Esophagus squamous epithelium (tissue), 5 donors: ENCODE data around the gene PRPS1. TPM values are rescaled to one million over a fixed set of nuclear protein-coding genes. Genes with fewer than 3 reads are reported as not detected.
"Not testable (repeated sequence)": the region's sequence is repeated elsewhere in the genome, so short reads cannot be mapped to it uniquely, and the experiment has no call there.

ENCODE experiments used
- DNase-seq: peaks from one replicate; lab custom pipeline; 2025; lab: John Stamatoyannopoulos, UW
- H3K27ac ChIP-seq, 4 donors: fragments of 200-600 bp; sonication (generic); one replicate each; pipeline ENCODE4 v1.5.1; 2016 to 2019; ENCODE audit warnings: mild to moderate bottlenecking in 1 of 4
- H3K27me3 ChIP-seq, 4 donors: fragments of 200-600 bp; sonication (generic); 1 replicate in 3 of 4; 2 replicates in 1 of 4; pipeline versions ENCODE4 v1.5.1 to v1.6.0; 2017 to 2021; ENCODE audit warnings: antibody characterized with exemption in 1 of 4
- H3K36me3 ChIP-seq, 3 donors: fragments of 200-600 bp; sonication (generic); one replicate each; pipeline ENCODE4 v1.5.1; 2016 to 2019
- H3K4me1 ChIP-seq, 3 donors: fragments of 200-600 bp; sonication (generic); one replicate each; pipeline ENCODE4 v1.5.1; 2017 to 2019
- H3K4me3 ChIP-seq, 4 donors: fragments of 200-600 bp; sonication (generic); 1 replicate in 3 of 4; 2 replicates in 1 of 4; pipeline ENCODE4 v1.5.1; 2016 to 2019; ENCODE audit warnings: mild to moderate bottlenecking in 2 of 4, moderate library complexity in 1 of 4
- H3K9me3 ChIP-seq, 3 donors: fragments of 200-600 bp; sonication (generic); one replicate each; pipeline ENCODE4 v1.5.1; 2016 to 2019
- POLR2A ChIP-seq, 4 donors: fragments of 450-650 bp; IDR thresholded peaks; one replicate each; pipeline ENCODE4 v1.6.1; 2017; ENCODE audit warnings: antibody characterized with exemption in 4 of 4, mild to moderate bottlenecking in 4 of 4, moderate library complexity in 3 of 4
- WGBS, 2 donors: methylation state at CpG; one replicate each; pipeline ENCODE4 v1.1.5; 2018; 5-methylcytosine and 5-hydroxymethylcytosine counted together
- intact Hi-C: fragments of 100-400 bp; cut with DNase I; formaldehyde crosslinking; loops from one replicate; pipeline ENCODE4 v1.15.0; 2022
- total RNA-seq, 4 donors: library from RNA; depleted of rRNA; stranded (reverse); fragments of >200 nt; gene quantifications; one replicate each; pipeline ENCODE4 v1.1.0, GENCODE V29; 2016
- TF ChIP-seq, protein P1 (sequence below), 6 experiments: fragments of 450-650 bp in 4 of 6; fragments of 200-600 bp in 2 of 6; sonication (generic) in 2 of 6; IDR thresholded peaks; one replicate each; pipeline ENCODE4 v1.5.1; 2016 to 2019; ENCODE audit warnings: antibody characterized with exemption in 6 of 6, mild to moderate bottlenecking in 4 of 6, moderate library complexity in 4 of 6
- donor health status: DM: yes; HTN: yes; CAD: no.

The PRPS1 gene
- total RNA-seq, 4 donors from 2014 or later: 9.1 to 18.1 (median 16.5) TPM

DNA sequence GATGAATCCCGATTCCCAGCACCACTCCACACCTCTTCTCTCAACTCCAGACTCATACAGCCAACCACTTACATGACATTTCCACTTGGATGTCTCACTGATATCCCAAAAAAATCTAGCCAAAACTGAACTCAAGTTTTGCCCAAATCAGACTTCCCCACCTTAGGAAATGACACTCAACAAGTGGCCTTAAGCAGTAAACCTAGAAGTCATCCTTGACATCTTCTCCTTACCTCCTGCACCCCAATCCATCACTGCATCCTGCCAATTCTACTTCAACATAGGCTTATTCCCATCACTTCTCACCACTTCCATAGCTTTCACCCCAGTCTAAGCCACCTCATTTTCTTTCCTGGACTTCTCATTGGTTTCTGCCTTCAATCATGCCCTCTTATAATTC, 39.1 kb downstream of the PRPS1 start:
- H3K27ac ChIP-seq: no peak overlapping the region
- no peaks in the 10 kb centered on the region for H3K27me3 ChIP-seq
- H3K36me3 ChIP-seq: no peaks in the 10 kb centered on the region
- DNase-seq: no peak
- WGBS, 2 donors: 53 to 100% methylated on average over 1 of the region's 1 CpG
- TF ChIP-seq, protein P1, sequence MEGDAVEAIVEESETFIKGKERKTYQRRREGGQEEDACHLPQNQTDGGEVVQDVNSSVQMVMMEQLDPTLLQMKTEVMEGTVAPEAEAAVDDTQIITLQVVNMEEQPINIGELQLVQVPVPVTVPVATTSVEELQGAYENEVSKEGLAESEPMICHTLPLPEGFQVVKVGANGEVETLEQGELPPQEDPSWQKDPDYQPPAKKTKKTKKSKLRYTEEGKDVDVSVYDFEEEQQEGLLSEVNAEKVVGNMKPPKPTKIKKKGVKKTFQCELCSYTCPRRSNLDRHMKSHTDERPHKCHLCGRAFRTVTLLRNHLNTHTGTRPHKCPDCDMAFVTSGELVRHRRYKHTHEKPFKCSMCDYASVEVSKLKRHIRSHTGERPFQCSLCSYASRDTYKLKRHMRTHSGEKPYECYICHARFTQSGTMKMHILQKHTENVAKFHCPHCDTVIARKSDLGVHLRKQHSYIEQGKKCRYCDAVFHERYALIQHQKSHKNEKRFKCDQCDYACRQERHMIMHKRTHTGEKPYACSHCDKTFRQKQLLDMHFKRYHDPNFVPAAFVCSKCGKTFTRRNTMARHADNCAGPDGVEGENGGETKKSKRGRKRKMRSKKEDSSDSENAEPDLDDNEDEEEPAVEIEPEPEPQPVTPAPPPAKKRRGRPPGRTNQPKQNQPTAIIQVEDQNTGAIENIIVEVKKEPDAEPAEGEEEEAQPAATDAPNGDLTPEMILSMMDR (IDR thresholded peaks at IDR 0.05): no peak
- no peak for TF ChIP-seq POLR2A (IDR thresholded peaks at IDR 0.05)
- intact Hi-C loops: no loop called here
- no peak overlapping the region for H3K4me3 ChIP-seq
- H3K4me1 ChIP-seq: peaks cover 0 to 5% (median 0%) of the 10 kb centered on the region in 3 donors
- H3K9me3 ChIP-seq: no peaks in the 10 kb centered on the region

DNA sequence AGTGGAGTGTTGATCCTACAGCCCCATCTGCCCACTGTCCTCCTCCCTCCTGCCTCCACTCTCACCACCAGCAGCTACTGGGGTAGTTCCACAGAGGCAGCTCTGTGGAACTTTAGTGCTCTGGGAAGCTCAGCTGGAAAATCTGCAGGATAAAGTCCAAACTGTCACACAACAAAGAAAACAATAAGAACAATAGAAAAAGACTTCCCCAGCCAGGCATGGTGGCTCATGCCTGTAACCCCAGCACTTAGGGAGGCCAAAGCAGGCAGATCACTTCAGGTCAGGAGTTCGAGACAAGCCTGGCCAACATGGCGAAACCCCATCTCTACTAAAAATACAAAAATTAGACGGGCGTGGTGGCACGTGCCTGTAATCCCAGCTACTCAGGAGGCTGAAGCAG, 40.4 kb downstream of the PRPS1 start:
- H3K9me3 ChIP-seq, DNase-seq, H3K27ac ChIP-seq, intact Hi-C loops, H3K36me3 ChIP-seq, H3K27me3 ChIP-seq, H3K4me3 ChIP-seq: not testable (repeated sequence)
- peaks cover 0 to 17% (median 0%) of the 10 kb centered on the region in 3 donors for H3K4me1 ChIP-seq
- WGBS, 2 donors: 85% methylated on average over 5 of the region's 5 CpGs; no CpG with 5 or more reads in 1 of the 2 donors

DNA sequence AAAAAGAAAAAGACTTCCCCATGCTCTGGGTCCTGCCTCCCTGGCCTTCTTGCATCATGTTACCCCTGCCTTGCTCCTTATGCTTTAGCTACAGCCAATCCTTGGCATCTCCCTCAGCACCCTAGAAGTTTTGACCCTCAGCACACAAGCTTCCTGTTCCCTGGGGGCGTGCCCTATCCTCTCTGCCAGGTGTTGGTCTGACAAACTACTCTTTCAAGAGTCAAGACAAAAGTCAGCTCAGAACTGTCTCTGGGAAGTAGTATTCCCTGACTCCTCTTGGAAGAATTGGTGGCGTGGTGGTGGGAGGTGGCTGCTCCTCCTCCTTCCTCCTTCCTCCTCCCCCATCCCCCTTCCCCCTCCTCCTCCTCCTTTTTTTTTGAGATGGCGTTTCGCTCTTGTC, 41.0 kb downstream of the PRPS1 start:
- no peak overlapping the region for H3K4me3 ChIP-seq
- no peaks in the 10 kb centered on the region for H3K27me3 ChIP-seq
- DNase-seq: no peak
- H3K4me1 ChIP-seq: peaks cover 0 to 22% (median 1%) of the 10 kb centered on the region in 3 donors
- H3K27ac ChIP-seq: no peak overlapping the region
- TF ChIP-seq POLR2A (IDR thresholded peaks at IDR 0.05): no peak
- TF ChIP-seq, protein P1 (IDR thresholded peaks at IDR 0.05): no peak
- 50 to 70% methylated on average over 1 to 4 of the region's 4 CpGs for WGBS, 2 donors
- H3K36me3 ChIP-seq: no peaks in the 10 kb centered on the region
- intact Hi-C loops: no loop called here
- H3K9me3 ChIP-seq: no peaks in the 10 kb centered on the region

DNA sequence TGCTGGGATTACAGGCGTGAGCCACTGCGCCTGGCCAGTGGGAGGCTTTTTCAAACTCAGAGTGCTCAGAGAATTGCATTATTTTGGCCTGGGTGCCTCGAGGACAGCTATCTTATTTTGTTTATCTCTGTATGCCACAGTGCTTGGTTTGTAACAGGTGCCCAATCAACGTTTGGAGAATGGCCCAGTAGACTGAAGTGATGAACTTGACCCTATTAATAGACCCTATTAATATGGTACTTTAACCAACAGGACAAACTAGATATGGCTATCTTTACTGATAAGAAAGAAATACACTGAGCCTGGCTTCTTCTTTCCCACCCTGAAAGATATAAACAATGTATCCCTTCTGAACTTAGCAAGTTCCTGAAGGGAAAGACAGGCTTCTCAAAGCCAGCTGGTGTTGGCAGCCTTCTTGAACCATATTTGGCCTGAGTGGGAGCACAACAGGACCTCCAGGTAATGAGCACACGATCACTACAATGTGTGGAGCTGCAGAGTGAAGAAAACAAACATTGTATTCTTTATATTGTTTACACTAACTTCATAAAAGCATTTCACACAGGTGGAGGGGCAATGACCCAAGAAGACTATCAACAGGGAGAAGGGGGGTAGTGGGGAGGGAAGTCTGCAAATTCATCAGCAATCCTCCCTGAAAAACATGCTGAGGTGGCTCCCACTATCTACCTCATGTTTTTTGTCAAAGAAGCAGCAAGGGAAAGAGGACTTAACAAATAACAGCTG, 41.7 kb downstream of the PRPS1 start:
- WGBS, 2 donors: 27 to 49% methylated on average over 3 of the region's 5 CpGs
- H3K4me3 ChIP-seq: no peak overlapping the region
- intact Hi-C loops: no loop called here

DNA sequence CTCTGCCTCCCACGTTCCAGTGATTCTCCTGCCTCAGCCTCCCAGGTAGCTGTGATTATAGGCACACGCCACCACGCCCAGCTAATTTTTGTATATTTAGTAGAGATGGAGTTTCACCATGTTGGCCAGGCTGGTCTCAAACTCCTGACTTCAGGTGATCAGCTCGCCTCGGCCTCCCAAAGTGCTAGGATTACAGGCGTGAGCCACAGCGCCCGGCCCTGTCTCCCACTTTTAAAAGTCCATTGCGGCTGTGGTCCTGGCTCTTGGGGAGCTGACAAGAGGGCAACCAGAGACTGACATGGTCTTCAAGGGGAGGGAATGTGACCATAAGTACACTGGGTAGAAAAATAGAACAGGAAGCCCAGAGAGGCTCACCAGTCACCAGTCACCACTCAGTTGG, 42.9 kb downstream of the PRPS1 start:
- H3K36me3 ChIP-seq, H3K27me3 ChIP-seq, H3K27ac ChIP-seq, H3K9me3 ChIP-seq, intact Hi-C loops, DNase-seq, H3K4me3 ChIP-seq: not testable (repeated sequence)
- 83% methylated on average over 7 of the region's 9 CpGs; no CpG with 5 or more reads in 1 of the 2 donors for WGBS, 2 donors
- H3K4me1 ChIP-seq: peaks cover 0 to 42% (median 3%) of the 10 kb centered on the region in 3 donors

More for the DNA sequence above, 41.7 kb downstream of the PRPS1 start:
- Histone ChIP-seq H3K27me3 (no peaks in the 10 kb centered on the region), H3K9me3 (no peaks in the 10 kb centered on the region), H3K36me3 (no peaks in the 10 kb centered on the region), H3K4me1 (peaks cover 0 to 30% (median 3%) of the 10 kb centered on the region in 3 donors), H3K27ac (no peak overlapping the region)
- TF ChIP-seq, protein P1 (IDR thresholded peaks at IDR 0.05): no peak
- no peak for TF ChIP-seq POLR2A (IDR thresholded peaks at IDR 0.05)
- DNase-seq: no peak

DNA sequence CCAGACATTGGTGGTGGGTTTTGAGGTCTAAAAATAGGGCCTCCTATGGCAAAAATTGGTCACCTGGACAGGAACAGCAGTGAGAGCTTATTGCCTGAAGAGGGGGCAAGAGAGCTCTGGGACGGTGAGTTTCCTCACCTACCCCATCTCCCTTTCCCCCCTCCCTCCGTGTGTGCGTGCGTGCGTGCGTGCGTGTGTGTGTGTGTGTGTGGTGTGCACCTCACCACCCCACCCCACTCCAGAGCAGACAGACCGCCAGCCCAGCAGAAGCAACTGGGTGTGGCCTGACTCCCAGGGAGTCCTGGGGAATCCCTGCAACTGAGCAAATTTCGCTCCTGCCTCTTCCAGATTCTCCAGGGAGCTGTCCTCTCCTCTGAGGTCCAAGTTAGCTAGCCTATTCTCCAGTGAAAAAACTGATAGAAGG, 44.7 kb downstream of the PRPS1 start:
- Histone ChIP-seq H3K27ac (peak overlapping the region; percentile 91 to 98 (median 92)), H3K27me3 (no peaks in the 10 kb centered on the region), H3K36me3 (no peaks in the 10 kb centered on the region), H3K4me1 (peaks cover 0 to 54% (median 6%) of the 10 kb centered on the region in 3 donors), H3K4me3 (peak overlapping the region in 1 of 4 donors; percentile 70), H3K9me3 (no peaks in the 10 kb centered on the region)
- TF ChIP-seq, protein P1 (IDR thresholded peaks at IDR 0.05): peak in 5 of 6 experiments; percentile 52 to 86 (median 75)
- peak in 2 of 4 donors; percentile 41 to 68 for TF ChIP-seq POLR2A (IDR thresholded peaks at IDR 0.05)
- 7% methylated on average over 3 of the region's 9 CpGs; no CpG with 5 or more reads in 1 of the 2 donors for WGBS, 2 donors
- intact Hi-C loops: no loop called here
- DNase-seq: peak; percentile 52
